Activated T-helper 2 cell treated with anti-CD3 and anti-CD28 coated beads, Interferon-gamma antibody, Interleukin-2, Interleukin-4, amounts not matched to agents 10 μg/mL and 5 μg/mL and 100 μg/mL, durations not matched to agents 14 hours and 24 hours and 36 hours (primary cell): Measurements from ENCODE around the gene C14orf119. TPM values are rescaled to one million over a fixed set of nuclear protein-coding genes. Genes with fewer than 3 reads are reported as not detected.
A peak's percentile ranks its signal among the peaks of the same experiment; 100 is the strongest.

ENCODE experiments used
- DNase-seq: peaks from one replicate; pipeline ENCODE4 v3.0.0; 2021; ENCODE audit warnings: low spot score
- H3K27ac Mint-ChIP-seq: one replicate; pipeline ENCODE4 v1.8.0; 2021; ENCODE audit warnings: mixed read lengths
- H3K27me3 Mint-ChIP-seq: one replicate; pipeline ENCODE4 v1.8.0; 2021; ENCODE audit warnings: low read depth, mixed read lengths
- H3K36me3 Mint-ChIP-seq: one replicate; pipeline ENCODE4 v1.8.0; 2021; ENCODE audit warnings: low read depth, mixed read lengths
- H3K4me1 Mint-ChIP-seq: one replicate; pipeline ENCODE4 v1.8.0; 2021; ENCODE audit warnings: low read depth, mixed read lengths
- H3K4me3 Mint-ChIP-seq: one replicate; pipeline ENCODE4 v1.8.0; 2021; ENCODE audit warnings: low read depth, mild to moderate bottlenecking, moderate library complexity, mixed read lengths
- H3K9me3 Mint-ChIP-seq: one replicate; pipeline ENCODE4 v1.8.0; 2021; ENCODE audit warnings: mixed read lengths
- intact Hi-C: fragments of 100-400 bp; cut with micrococcal nuclease; formaldehyde crosslinking; loops from one replicate; pipeline ENCODE4 v1.15.1; 2023
- total RNA-seq: library from RNA; stranded (reverse); gene quantifications from 2 replicates; pipeline ENCODE4 v1.2.3, GENCODE V29; 2022

The C14orf119 gene
- total RNA-seq, 1 donor from 2014 or later = 57.7 TPM

DNA sequence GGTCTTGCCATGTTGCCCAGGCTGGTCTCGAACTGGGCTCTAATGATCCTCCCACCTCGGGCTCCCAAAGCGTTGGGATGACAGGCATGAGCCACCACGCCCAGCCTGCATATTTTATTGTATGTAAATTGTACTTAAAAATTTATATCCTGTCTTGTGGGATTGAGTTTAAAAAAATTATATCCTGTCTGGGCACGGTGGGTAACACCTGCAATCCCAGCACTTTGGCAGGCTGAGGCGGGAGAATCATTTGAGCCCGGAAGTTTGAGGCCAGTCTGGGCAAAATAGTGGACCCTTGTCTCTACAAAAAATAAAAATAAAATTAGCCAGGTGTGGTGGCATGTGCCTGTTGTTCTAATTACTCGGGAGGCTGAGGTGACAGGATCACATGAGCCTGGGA lies 37.7 kb downstream of the C14orf119 start:
- peaks cover 2% of the 10 kb centered on the region for H3K27me3 Mint-ChIP-seq
- DNase-seq = no peak
- no peak overlapping the region for H3K27ac Mint-ChIP-seq
- intact Hi-C loops = no loop called here
- H3K9me3 Mint-ChIP-seq = no peaks in the 10 kb centered on the region
- no peaks in the 10 kb centered on the region for H3K36me3 Mint-ChIP-seq
- no peak overlapping the region for H3K4me3 Mint-ChIP-seq
- H3K4me1 Mint-ChIP-seq = peaks cover 2% of the 10 kb centered on the region

DNA sequence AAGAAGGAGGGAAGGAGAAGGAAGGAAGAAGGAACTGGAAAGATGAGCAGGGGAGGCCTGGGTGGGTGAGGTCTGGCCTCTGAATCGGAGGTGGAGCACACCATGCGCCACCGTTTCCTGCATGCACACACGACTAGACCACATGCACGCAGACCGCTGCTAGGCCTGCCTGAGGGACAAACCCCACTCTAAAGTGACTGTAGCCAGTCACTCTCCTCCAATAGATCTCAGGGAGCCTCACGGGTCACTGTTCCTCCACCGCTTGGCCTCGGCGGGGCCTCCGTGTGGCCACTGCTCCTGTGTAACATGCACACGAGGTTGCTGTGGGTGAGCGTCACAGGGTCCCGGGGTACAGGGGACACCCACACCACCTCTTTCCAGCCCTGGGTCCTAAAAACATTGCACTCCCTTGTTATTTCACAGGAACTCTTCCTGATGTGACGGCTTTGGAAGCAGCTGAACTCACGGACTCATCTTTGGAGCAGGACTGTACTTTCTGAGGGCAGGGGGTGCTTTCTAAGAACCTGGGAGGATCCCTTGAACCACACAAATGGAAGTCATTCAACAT lies 41.3 kb downstream of the C14orf119 start:
- no peaks in the 10 kb centered on the region for H3K27me3 Mint-ChIP-seq
- H3K4me3 Mint-ChIP-seq = no peak overlapping the region
- no peaks in the 10 kb centered on the region for H3K9me3 Mint-ChIP-seq

DNA sequence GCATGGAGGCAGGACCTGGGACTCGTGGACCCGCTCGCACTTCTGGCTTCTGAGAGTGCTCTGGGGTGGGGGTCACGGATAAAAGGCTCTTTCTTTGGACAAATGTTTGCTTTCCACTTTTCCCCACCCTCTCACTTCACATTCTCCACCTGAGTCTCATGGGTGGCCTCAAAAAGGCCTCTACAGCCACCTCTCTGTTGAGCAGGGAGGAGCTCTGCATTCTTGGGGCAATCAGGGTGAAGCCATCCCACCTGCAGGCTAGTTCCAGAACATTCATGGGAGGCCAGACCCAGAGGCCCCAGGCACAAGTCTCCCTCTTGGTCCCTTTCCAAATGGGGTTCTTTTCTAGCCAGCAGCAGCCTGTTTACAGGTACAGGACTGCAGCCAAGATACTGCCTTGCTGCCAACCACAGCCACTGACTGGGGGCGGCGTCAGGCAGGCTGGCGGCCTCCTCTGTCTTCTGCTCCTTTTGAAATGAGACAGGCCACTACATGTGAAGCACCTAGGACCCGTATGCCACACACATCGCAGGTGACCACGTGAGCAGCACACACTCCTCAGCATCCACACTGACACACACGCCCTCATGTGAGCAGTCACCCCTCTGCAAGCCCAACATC lies 42.0 kb downstream of the C14orf119 start:
- Mint-ChIP-seq H3K9me3 (no peaks in the 10 kb centered on the region), H3K27me3 (no peaks in the 10 kb centered on the region), H3K27ac (no peak overlapping the region), H3K4me3 (no peak overlapping the region), H3K4me1 (no peaks in the 10 kb centered on the region), H3K36me3 (no peaks in the 10 kb centered on the region)
- intact Hi-C loops = no loop called here
- DNase-seq = no peak

More for the DNA sequence above, 41.3 kb downstream of the C14orf119 start:
- intact Hi-C loops = no loop called here
- no peak for DNase-seq
- no peaks in the 10 kb centered on the region for H3K36me3 Mint-ChIP-seq
- H3K4me1 Mint-ChIP-seq = no peaks in the 10 kb centered on the region
- H3K27ac Mint-ChIP-seq = no peak overlapping the region

DNA sequence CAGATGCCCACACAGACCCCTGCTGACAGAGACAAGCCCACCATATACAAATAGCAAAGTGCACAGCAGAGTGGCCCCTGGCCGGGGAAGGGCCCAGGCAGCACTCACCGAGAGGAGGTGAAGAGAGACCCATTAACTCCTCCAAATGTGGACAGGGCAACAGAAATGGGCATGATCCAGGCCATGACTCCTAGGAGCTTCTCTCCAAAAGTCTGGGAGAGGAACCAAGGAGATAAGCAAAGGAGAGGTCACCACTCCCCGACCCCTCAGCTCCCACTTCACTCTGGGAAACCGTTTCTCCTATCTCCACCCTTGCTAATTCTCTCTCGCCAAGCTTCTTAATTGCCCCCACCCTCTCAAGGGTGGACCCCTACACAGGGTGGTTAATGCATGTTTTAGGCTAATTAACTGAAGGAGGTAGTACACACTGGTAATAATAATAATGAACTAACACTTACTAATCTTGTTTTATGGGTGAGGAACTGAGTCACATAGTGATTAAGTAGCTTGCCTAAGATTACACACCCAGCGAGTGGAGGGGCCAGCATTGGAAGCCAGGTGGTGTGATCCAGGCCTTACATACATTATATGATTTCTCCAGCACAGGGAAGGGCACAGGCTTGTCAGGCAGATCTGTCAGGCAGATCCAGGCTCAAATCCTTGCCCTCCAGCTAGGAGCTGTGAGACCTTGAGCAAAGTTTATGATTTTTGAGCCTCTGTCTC lies 42.7 kb downstream of the C14orf119 start:
- no peak for DNase-seq
- Mint-ChIP-seq H3K4me3 (no peak overlapping the region), H3K4me1 (no peaks in the 10 kb centered on the region), H3K9me3 (no peaks in the 10 kb centered on the region), H3K36me3 (no peaks in the 10 kb centered on the region), H3K27me3 (no peaks in the 10 kb centered on the region), H3K27ac (no peak overlapping the region)
- intact Hi-C loops = no loop called here

DNA sequence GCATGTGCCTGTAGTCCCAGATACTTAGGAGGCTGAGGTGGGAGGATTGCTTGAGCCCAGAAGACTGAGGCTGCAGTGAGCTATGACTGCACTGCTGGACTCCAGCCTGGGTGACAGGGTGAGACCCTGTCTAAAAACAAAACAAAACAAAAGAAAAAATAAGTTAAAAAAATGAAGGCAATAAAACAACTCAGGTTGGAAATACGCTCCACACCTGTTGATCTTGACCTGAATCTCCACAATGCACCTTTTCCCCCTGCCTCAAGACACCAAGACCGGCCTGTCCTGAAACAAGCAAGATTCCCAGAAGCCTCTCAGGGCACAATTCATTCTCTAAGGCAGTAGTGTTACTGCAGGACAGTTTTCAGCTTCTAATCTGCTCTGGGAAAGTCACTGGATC lies 44.6 kb downstream of the C14orf119 start:
- H3K36me3 Mint-ChIP-seq = no peaks in the 10 kb centered on the region
- H3K4me1 Mint-ChIP-seq = no peaks in the 10 kb centered on the region
- no peak for DNase-seq
- no peaks in the 10 kb centered on the region for H3K9me3 Mint-ChIP-seq
- intact Hi-C loops = no loop called here
- H3K27ac Mint-ChIP-seq = no peak overlapping the region
- no peak overlapping the region for H3K4me3 Mint-ChIP-seq
- H3K27me3 Mint-ChIP-seq = no peaks in the 10 kb centered on the region

DNA sequence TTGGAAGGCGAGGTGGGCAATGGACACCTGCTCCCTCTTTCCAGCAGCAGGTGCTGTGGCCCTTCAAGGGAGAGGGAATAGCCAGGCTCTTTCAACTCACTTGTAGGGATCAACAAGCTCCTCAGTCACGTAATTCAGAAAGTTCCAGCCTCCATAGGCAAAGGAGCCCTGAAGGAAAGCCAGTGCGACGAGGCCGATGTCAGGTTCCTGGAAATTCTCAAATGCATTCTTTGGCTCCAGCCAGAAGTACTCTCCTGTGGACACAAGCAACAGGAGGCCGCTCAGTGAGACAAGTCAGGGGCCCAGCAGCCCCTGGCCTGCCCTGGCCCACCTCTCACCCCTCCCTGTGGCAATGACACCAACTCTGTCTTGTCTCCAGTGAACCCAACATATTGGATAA lies 45.1 kb downstream of the C14orf119 start:
- Mint-ChIP-seq H3K27ac (no peak overlapping the region), H3K4me3 (no peak overlapping the region), H3K36me3 (no peaks in the 10 kb centered on the region), H3K27me3 (no peaks in the 10 kb centered on the region), H3K9me3 (no peaks in the 10 kb centered on the region), H3K4me1 (no peaks in the 10 kb centered on the region)
- intact Hi-C loops = no loop called here
- DNase-seq = no peak

DNA sequence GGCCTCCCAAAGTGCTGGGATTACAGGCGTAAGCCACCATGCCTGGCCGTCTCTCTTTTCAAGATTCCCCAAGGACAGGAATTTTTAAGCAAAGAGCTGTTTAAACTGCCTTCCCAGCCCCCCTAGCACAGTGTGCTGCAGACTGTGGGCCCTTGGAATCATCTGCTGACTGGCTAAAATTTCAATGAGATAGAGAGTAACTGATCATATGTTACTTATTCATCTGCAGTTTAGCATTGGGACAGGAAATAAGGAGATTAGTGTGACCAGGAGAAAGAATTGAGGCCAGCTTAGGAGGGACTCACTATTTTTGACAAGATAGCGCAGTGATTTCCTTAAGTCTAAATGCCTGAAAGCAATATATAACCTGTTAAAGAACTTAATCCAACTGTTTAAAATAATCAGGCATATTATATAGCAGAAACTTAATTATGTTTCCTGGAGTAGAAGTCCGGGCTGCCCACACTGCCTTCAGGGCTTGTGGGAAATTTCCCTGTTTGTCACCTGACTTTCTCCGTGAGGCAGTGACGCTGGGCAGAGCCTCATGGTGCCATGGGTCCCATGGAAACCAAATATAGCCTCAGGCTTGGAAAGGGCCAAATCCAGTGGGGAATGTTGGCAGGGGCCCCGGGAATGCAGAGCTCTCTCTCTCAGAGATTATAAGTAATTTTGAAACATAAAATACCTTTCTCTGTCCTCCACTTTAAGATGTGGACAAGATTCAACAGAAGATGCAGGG lies 46.6 kb downstream of the C14orf119 start:
- Mint-ChIP-seq H3K27me3 (no peaks in the 10 kb centered on the region), H3K27ac (no peak overlapping the region), H3K36me3 (no peaks in the 10 kb centered on the region), H3K4me1 (peaks cover 13% of the 10 kb centered on the region), H3K4me3 (no peak overlapping the region), H3K9me3 (no peaks in the 10 kb centered on the region)
- DNase-seq = no peak
- intact Hi-C loops = no loop called here

DNA sequence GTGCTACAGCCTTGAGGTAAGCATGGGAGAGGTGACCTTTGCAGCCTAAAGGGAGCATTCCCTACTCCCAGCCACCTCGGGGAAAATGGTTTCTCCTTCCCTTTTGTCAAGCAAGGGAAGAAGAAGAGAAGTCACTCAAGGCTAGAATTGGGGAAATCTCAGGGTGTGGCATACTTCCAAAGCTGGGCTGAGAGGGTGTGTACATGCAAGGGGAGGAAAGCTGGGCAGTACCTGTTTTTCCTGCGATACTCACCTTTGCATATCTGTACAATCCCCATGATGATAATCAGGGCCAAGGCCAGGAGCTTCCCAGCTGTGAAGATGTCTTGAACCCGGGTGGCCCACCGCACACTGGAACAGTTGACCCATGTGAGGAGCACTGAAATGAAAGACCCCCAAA lies 47.5 kb downstream of the C14orf119 start:
- no peak overlapping the region for H3K4me3 Mint-ChIP-seq
- H3K27me3 Mint-ChIP-seq = no peaks in the 10 kb centered on the region
- no peaks in the 10 kb centered on the region for H3K9me3 Mint-ChIP-seq
- peaks cover 17% of the 10 kb centered on the region for H3K4me1 Mint-ChIP-seq
- no peak for DNase-seq
- no peak overlapping the region for H3K27ac Mint-ChIP-seq
- intact Hi-C loops = no loop called here
- no peaks in the 10 kb centered on the region for H3K36me3 Mint-ChIP-seq

DNA sequence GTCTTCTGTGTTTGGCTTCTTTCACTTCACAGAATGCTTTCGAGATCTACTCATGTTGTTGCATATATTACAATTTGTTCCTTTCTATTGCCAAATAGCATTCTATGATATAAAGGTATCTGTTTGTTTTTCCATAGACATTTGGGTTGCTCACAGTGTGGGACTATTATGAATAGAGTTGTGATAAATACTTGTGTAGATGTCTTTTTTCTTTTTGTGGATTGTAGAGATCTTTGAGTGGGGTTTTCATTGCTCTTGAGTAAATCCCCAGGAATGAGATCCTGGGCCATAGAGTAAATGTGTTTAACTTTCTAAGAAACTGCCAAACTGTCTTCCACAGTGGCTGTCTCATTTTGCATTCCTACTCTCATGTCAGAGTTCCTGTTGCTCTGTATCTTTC lies 48.6 kb downstream of the C14orf119 start:
- no peak overlapping the region for H3K4me3 Mint-ChIP-seq
- H3K4me1 Mint-ChIP-seq = peaks cover 23% of the 10 kb centered on the region

DNA sequence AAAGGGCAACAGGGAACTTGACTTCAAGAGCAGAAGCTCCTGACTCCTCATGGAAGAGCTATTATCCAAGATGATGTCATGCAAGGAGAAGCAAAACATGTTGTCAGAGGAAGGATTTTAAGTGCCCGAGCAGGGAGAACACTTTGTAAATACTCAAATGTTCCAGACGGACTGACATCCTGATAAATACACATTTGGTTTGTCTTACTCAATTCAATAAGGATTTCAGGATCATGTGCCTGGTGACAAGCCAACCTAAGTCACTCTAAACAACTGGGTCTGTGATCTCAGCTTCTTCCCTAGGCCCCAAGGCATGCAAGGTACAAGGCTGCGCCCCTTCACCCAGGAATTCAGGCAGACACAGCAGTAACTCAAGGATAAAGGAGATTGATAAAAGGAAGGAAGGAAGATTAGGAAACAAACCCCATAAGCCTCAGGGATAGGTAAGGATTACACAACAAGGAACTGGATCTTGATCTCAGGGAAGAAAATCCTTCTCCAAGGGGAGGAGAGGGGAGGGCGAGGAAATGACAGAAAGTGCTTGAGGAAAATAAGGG lies 50.6 kb downstream of the C14orf119 start:
- Mint-ChIP-seq H3K36me3 (no peaks in the 10 kb centered on the region), H3K4me3 (no peak overlapping the region), H3K4me1 (peaks cover 29% of the 10 kb centered on the region), H3K9me3 (no peaks in the 10 kb centered on the region), H3K27me3 (no peaks in the 10 kb centered on the region), H3K27ac (peak overlapping the region; percentile 74)
- no peak for DNase-seq
- intact Hi-C loops = no loop called here

More for the DNA sequence above, 48.6 kb downstream of the C14orf119 start:
- Mint-ChIP-seq H3K36me3 (no peaks in the 10 kb centered on the region), H3K27me3 (no peaks in the 10 kb centered on the region), H3K27ac (no peak overlapping the region), H3K9me3 (no peaks in the 10 kb centered on the region)
- DNase-seq = no peak
- intact Hi-C loops = no loop called here

DNA sequence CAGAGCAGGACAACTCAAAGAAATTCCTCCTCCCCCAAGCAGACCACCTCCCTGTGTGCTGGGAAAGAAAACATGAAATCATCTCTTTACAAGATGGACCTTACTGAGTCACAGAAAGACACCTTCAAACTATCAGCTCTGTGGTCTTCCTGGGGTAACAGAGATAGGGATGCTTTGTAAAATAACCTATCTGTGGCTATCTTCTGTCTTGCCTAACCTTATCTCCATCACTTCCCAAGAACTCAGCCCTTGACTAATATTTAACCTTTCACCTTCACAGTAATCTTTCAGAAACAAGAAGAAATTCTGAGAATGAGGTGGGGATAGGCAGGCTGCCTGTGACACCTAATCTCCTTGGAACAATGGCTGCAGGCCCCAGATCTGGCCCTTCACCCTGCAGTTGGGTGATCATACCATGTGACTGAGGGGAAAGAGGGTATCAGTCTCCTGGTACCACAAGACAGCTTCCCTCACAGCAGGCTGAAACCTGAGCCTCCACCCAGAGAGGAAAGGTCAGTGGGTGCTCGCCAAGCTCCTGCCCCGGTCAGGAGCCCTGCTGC lies 51.1 kb downstream of the C14orf119 start:
- Mint-ChIP-seq H3K9me3 (no peaks in the 10 kb centered on the region), H3K4me3 (no peak overlapping the region), H3K27me3 (no peaks in the 10 kb centered on the region), H3K27ac (peak overlapping the region; percentile 74), H3K36me3 (no peaks in the 10 kb centered on the region), H3K4me1 (peaks cover 29% of the 10 kb centered on the region)
- no peak for DNase-seq
- intact Hi-C loops = no loop called here

DNA sequence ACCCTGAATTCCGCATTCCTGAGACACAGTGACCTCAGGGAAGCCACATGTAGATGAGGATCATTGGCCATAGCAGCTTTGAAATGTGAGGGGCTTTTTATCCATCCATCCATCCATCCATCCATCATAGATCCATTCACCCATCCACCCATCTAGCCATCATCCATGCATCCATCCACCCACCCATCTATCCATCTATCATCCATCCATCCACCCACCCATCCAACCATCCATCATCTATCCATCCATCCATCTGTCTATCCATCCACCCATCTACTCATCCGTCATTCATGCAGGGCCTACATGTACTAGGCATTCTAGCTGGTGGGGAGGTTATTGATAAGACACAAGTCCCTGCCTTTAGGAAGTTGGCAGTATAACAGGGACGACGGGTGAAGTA lies 51.7 kb downstream of the C14orf119 start:
- Mint-ChIP-seq H3K27ac (peak overlapping the region; percentile 64), H3K9me3 (no peaks in the 10 kb centered on the region), H3K36me3 (no peaks in the 10 kb centered on the region), H3K4me1 (peaks cover 29% of the 10 kb centered on the region), H3K27me3 (no peaks in the 10 kb centered on the region), H3K4me3 (no peak overlapping the region)
- no peak for DNase-seq
- intact Hi-C loops = no loop called here
